ENCODE measurements around the gene DDX28. TPM values are rescaled to one million over a fixed set of nuclear protein-coding genes. Genes with fewer than 3 reads are reported as not detected.

The DDX28 gene
- total and polyA plus RNA-seq, 9 of the 15 experiments (the other 6 are each of a cell fraction or from before 2014, with no cell fraction given) = 2.8 to 24.5 (median 15.9) TPM

- WGBS (ENCODE audit: insufficient coverage, low coverage, missing lambda C conversion rate) = 98% methylated on average over 2 of the region's 2 CpGs
Measured at GRCh38 chr16:68049449-68049848, 26.4 kb upstream of the DDX28 start.

More at GRCh38 chr16:68049449-68049848, 26.4 kb upstream of the DDX28 start:
- Histone ChIP-seq H3K4me3 (no peak overlapping the region), H3K4me2 (ENCODE audit: insufficient read depth, low read length) (no peak overlapping the region), H3K4me1 (replicated peaks in 1 of 2; ENCODE audit: control insufficient read depth in 2 of 2, insufficient read depth in 2 of 2, low read length in 2 of 2) (no peaks in the 10 kb centered on the region), H3K36me3 (ENCODE audit: control insufficient read depth, insufficient read depth, low read length) (peaks cover 48% of the 10 kb centered on the region; the same call in 2 of the 3 replicates), H2AFZ (ENCODE audit: low read depth, low read length) (no peak overlapping the region), H4K20me1 (replicated peaks; ENCODE audit: control insufficient read depth, insufficient read depth, low read length) (no peaks in the 10 kb centered on the region), H3K27me3 (ENCODE audit: control insufficient read depth in 2 of 2, insufficient read depth in 2 of 2, low read length in 2 of 2) (no peaks in the 10 kb centered on the region), H3K9me3 (replicated peaks; ENCODE audit: control insufficient read depth, insufficient read depth, low read depth, low read length) (no peaks in the 10 kb centered on the region), H3K27ac (ENCODE audit: extremely low read depth, low read depth, low read length) (no peak overlapping the region), H3K79me2 (ENCODE audit: control insufficient read depth, insufficient read depth, low read length) (no peaks in the 10 kb centered on the region), H3K9me1 (ENCODE audit: control insufficient read depth, insufficient read depth, low read length) (no peaks in the 10 kb centered on the region), H3K9ac (ENCODE audit: insufficient read depth in 1 of 2, low read depth in 2 of 2, low read length in 2 of 2) (no peak overlapping the region)
- POLR2A ChIA-PET = no interaction called here
- DNase-seq (ENCODE audit: extremely low read depth in 1 of 4, low spot score in 3 of 4) (peak in 1 of 4 experiments; percentile 3), FAIRE-seq (no peak), ATAC-seq (no peak)
- in situ Hi-C loops (cut with MboI) (loop anchor here (10.0 kb wide), 2 partner anchors 235 to 375 kb away; no protein-coding TSS in a partner anchor), intact Hi-C loops (cut with micrococcal nuclease) (loop anchor here (10.0 kb wide), 1 partner anchor 165 kb away; the partner anchor contains the start of gene NRN1L)
- no TSS peak for BruUV-seq (replicated peaks)
- TF ChIP-seq KLF10 (CRISPR knock-in tag; IDR thresholded peaks at IDR 0.05) (no peak), XRCC5 (IDR thresholded peaks at IDR 0.05; ENCODE audit: low read depth, low read length) (no peak), BHLHE40 (IDR thresholded peaks at IDR 0.05; ENCODE audit: low read length) (no peak), GABPB2 (CRISPR knock-in tag; conservative IDR thresholded peaks at IDR 0.05) (no peak), MITF (IDR thresholded peaks at IDR 0.05) (no peak), SFPQ (IDR thresholded peaks at IDR 0.05; ENCODE audit: low read depth, low read length) (no peak), FOXA3 (CRISPR knock-in tag; conservative IDR thresholded peaks at IDR 0.05 in 1 of 2, IDR thresholded peaks at IDR 0.05 in 1 of 2) (no peak), ZNF436 (CRISPR knock-in tag; IDR thresholded peaks at IDR 0.05) (no peak), FOXA1 (IDR thresholded peaks at IDR 0.05; ENCODE audit: borderline replicate concordance) (no peak), ZSCAN32 (CRISPR knock-in tag; IDR thresholded peaks at IDR 0.05) (no peak), SREBF1 (IDR thresholded peaks at IDR 0.05; ENCODE audit: borderline replicate concordance, low read depth, low read length) (no peak), ZNF764 (CRISPR knock-in tag; IDR thresholded peaks at IDR 0.05; ENCODE audit: low read depth) (no peak), PHTF2 (CRISPR knock-in tag; IDR thresholded peaks at IDR 0.05) (no peak), RBM39 (optimal IDR thresholded peaks at IDR 0.05; ENCODE audit: low read depth, low read length) (no peak), USF2 (CRISPR knock-in tag; IDR thresholded peaks at IDR 0.05) (no peak), CREB1 (IDR thresholded peaks at IDR 0.05) (no peak), CREB1 (CRISPR knock-in tag; IDR thresholded peaks at IDR 0.05) (no peak), ZFPM2 (CRISPR knock-in tag; IDR thresholded peaks at IDR 0.05) (no peak)
- CTCF ChIA-PET (ENCODE audit: low intra/inter-chr PET ratio) = no interaction called here

Measured in K562 (cell line).